Astrocyte of the spinal cord (primary cell): ENCODE data around the gene MDFIC.

Source experiments
- DNase-seq: peaks from one replicate; pipeline ENCODE4 v3.0.0; 2011; ENCODE audit warnings: low read depth, low spot score
- H3K4me3 ChIP-seq: 2 replicates; pipeline ENCODE4 v1.5.1; 2011; ENCODE audit warnings: low read depth, mild to moderate bottlenecking, low read length, moderate library complexity
- CTCF ChIP-seq: IDR thresholded peaks from 2 replicates; pipeline ENCODE4 v1.5.1; 2012; ENCODE audit warnings: low read depth, mild to moderate bottlenecking, low read length, inconsistent platforms
- in situ Hi-C: cut with HindIII; loops from 2 replicates; pipeline ENCODE4 v1.10.0; 2017; ENCODE audit warnings: low sequenced_read_pairs

The MDFIC gene

GRCh38 chr7:115066634-115067033, 144.7 kb downstream of the MDFIC start:
- in situ Hi-C loops: no loop called here
- H3K4me3 ChIP-seq: no peak overlapping the region
- DNase-seq: no peak
- TF ChIP-seq CTCF: no peak

GRCh38 chr7:115068220-115068619, 146.3 kb downstream of the MDFIC start:
- in situ Hi-C loops: no loop called here
- TF ChIP-seq CTCF: no peak
- H3K4me3 ChIP-seq: no peak overlapping the region
- DNase-seq: peak; percentile 33
